ENCODE data around the gene ASGR1.

The ASGR1 gene

GRCh38 chr17:7124923-7125322 lies 54.2 kb downstream of the ASGR1 start:
- DNase-seq = no peak
- Histone ChIP-seq H3K4me3 (ENCODE audit: low read depth, low read length) (no peak overlapping the region), H3K9me3 (ENCODE audit: severe bottlenecking) (no peaks in the 10 kb centered on the region), H3K27ac (no peak overlapping the region), H3K27me3 (ENCODE audit: insufficient read depth, low read depth, severe bottlenecking) (no peaks in the 10 kb centered on the region), H3K36me3 (no peaks in the 10 kb centered on the region)
- no peak for TF ChIP-seq CTCF (IDR thresholded peaks at IDR 0.05; ENCODE audit: low read depth, low read length)

DNA sequence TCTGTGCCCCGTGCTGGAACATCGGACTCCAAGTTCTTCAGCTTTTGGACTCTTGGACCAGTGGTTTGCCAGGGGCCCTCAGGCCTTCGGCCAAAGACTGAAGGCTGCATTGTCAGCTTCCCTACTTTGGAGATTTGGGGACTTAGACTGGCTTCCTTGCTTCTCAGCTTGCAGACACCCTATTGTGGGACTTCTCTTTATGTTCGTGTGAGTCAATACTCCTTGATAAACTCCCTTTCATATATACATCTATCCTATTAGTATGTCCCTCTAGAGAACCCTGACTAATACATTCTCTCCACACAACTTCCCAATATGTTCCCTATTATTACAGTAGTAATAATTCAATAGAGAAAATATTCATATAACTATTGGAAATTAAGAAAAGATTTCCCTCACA lies 55.3 kb downstream of the ASGR1 start:
- no peaks in the 10 kb centered on the region for H3K36me3 ChIP-seq
- DNase-seq = no peak
- no peak overlapping the region for H3K4me3 ChIP-seq (ENCODE audit: low read depth, low read length)
- H3K27ac ChIP-seq = no peak overlapping the region
- no peaks in the 10 kb centered on the region for H3K9me3 ChIP-seq (ENCODE audit: severe bottlenecking)
- no peaks in the 10 kb centered on the region for H3K27me3 ChIP-seq (ENCODE audit: insufficient read depth, low read depth, severe bottlenecking)
- no peak for TF ChIP-seq CTCF (IDR thresholded peaks at IDR 0.05; ENCODE audit: low read depth, low read length)

Measured in WERI-Rb-1 (cell line).